ENCODE data around the gene CLMN. TPM values are rescaled to one million over a fixed set of nuclear protein-coding genes. Genes with fewer than 3 reads are reported as not detected.
"Not testable (repeated sequence)": the region's sequence is repeated elsewhere in the genome, so short reads cannot be mapped to it uniquely, and the experiment has no call there.

CLMN gene
- total RNA-seq, 4 donors from 2014 or later: 3.3 to 14.1 (median 5.1) TPM

DNA sequence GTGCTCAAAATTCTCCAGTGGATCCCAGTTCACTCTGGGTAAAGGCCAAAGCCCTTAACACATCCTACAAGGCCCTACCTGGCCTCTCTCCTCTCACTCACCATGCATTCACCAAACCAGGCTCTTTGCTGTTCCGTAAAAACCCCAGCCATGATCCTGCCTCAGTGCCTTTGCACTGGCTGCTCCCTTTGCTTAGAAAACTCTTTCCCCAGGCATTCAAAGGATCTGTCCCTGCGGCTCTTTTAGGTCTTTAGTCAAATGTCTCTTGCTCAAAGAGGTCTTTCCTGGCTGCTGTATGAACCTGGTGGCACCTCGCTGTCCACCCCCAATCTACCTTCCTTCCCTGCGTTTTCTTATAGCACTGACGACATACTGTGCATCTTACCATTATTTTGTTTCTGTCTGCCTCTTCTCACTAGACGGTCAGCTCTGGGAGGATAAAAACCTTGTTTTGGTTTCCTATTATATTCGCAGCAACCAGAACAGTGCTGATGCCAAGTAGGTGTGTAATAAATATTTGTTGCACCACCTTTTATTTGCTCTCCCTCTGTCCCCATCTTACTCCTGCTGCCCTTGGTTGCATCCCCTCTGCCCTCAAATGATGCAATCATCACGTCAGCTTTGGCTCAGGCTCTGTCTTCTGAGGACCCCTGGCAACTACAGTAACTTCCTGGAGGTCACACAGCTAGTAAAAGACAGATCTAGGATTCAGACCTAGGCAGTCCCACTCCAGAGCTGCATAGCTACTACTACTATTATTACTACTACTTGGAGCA lies 138.6 kb downstream of the CLMN start:
- Histone ChIP-seq H3K36me3 (no peaks in the 10 kb centered on the region), H3K9me3 (no peaks in the 10 kb centered on the region), H3K4me3 (no peak overlapping the region), H3K4me1 (peaks cover 19 to 34% (median 25%) of the 10 kb centered on the region in 3 donors), H3K27me3 (no peaks in the 10 kb centered on the region), H3K27ac (no peak overlapping the region)
- intact Hi-C loops (cut with DNase I): no loop called here
- TF ChIP-seq POLR2A (IDR thresholded peaks at IDR 0.05): no peak
- no peak for TF ChIP-seq CTCF (IDR thresholded peaks at IDR 0.05)
- DNase-seq: no peak
- 80 to 88% methylated on average over 8 of the region's 8 CpGs for WGBS, 2 donors

GRCh38 chr14:95175670-95176069 lies 144.0 kb downstream of the CLMN start:
- WGBS, 2 donors: 80 to 85% methylated on average over 3 of the region's 3 CpGs
- not testable (repeated sequence) for H3K36me3 ChIP-seq, H3K4me1 ChIP-seq, H3K9me3 ChIP-seq, H3K4me3 ChIP-seq, H3K27ac ChIP-seq, DNase-seq, H3K27me3 ChIP-seq
- intact Hi-C loops (cut with DNase I): loop anchor here (10.0 kb wide), 1 partner anchor 189 kb away; no protein-coding TSS in a partner anchor

DNA sequence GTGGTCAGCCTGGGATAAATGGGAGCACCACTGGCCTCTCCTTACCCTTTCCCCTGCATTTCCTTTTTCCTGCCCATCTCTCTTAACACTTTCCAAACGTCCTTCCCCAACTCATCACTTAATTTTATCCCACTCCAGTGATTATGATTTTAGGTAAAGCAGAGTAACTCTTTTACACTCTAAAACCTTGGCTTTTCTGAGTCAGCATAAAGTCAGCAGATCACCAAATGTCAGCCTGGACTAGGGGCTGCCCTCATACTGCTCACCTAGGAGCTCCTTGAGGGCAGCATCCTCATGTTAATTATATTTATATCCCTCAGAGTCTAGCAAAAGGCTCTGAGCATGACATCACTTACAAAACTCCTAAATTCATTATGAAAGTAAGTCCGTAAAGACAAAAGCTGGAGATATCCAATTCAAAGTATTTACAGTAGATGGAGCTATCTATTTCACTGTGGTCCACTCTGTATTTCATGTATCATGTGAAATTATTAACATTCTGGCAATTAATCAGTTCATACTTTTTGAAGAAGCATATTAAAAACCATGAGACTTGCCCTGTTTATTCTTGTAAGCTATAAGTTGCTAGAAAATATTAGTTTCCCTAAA lies 145.4 kb downstream of the CLMN start:
- no peak overlapping the region for H3K4me3 ChIP-seq
- peaks cover 0 to 3% (median 0%) of the 10 kb centered on the region in 3 donors for H3K4me1 ChIP-seq
- no peaks in the 10 kb centered on the region for H3K27me3 ChIP-seq
- 8 to 20% methylated on average over 2 of the region's 2 CpGs for WGBS, 2 donors
- H3K9me3 ChIP-seq: no peaks in the 10 kb centered on the region
- no peak for DNase-seq
- H3K27ac ChIP-seq: no peak overlapping the region
- TF ChIP-seq POLR2A (IDR thresholded peaks at IDR 0.05) (no peak), CTCF (IDR thresholded peaks at IDR 0.05) (peak in 3 of 6 experiments; percentile 20 to 43 (median 24))
- intact Hi-C loops (cut with DNase I): loop anchor here (10.0 kb wide), 1 partner anchor 191 kb away; no protein-coding TSS in a partner anchor
- no peaks in the 10 kb centered on the region for H3K36me3 ChIP-seq

- Histone ChIP-seq H3K4me3 (no peak overlapping the region), H3K27me3 (no peaks in the 10 kb centered on the region), H3K27ac (no peak overlapping the region), H3K4me1 (peaks cover 0 to 3% (median 0%) of the 10 kb centered on the region in 3 donors), H3K9me3 (no peaks in the 10 kb centered on the region), H3K36me3 (no peaks in the 10 kb centered on the region)
- intact Hi-C loops (cut with DNase I): loop anchor here (10.0 kb wide), 1 partner anchor 191 kb away; no protein-coding TSS in a partner anchor
- TF ChIP-seq CTCF (IDR thresholded peaks at IDR 0.05): no peak
- TF ChIP-seq POLR2A (IDR thresholded peaks at IDR 0.05): no peak
- DNase-seq: no peak
Measured at GRCh38 chr14:95173518-95173917, 146.2 kb downstream of the CLMN start.

GRCh38 chr14:95167177-95167576 lies 152.5 kb downstream of the CLMN start:
- H3K36me3 ChIP-seq: no peaks in the 10 kb centered on the region

More at GRCh38 chr14:95167177-95167576, 152.5 kb downstream of the CLMN start:
- intact Hi-C loops (cut with DNase I): no loop called here
- WGBS, 2 donors: 82 to 100% methylated on average over 1 to 2 of the region's 2 CpGs
- no peak for TF ChIP-seq POLR2A (IDR thresholded peaks at IDR 0.05)
- TF ChIP-seq CTCF (IDR thresholded peaks at IDR 0.05): no peak
- no peak for DNase-seq
- H3K4me3 ChIP-seq: no peak overlapping the region
- no peaks in the 10 kb centered on the region for H3K27me3 ChIP-seq
- H3K4me1 ChIP-seq: no peaks in the 10 kb centered on the region
- no peak overlapping the region for H3K27ac ChIP-seq
- H3K9me3 ChIP-seq: peaks cover 0 to 8% (median 0%) of the 10 kb centered on the region in 3 donors
